ENCODE data around the gene HAUS2.

HAUS2 gene

DNA sequence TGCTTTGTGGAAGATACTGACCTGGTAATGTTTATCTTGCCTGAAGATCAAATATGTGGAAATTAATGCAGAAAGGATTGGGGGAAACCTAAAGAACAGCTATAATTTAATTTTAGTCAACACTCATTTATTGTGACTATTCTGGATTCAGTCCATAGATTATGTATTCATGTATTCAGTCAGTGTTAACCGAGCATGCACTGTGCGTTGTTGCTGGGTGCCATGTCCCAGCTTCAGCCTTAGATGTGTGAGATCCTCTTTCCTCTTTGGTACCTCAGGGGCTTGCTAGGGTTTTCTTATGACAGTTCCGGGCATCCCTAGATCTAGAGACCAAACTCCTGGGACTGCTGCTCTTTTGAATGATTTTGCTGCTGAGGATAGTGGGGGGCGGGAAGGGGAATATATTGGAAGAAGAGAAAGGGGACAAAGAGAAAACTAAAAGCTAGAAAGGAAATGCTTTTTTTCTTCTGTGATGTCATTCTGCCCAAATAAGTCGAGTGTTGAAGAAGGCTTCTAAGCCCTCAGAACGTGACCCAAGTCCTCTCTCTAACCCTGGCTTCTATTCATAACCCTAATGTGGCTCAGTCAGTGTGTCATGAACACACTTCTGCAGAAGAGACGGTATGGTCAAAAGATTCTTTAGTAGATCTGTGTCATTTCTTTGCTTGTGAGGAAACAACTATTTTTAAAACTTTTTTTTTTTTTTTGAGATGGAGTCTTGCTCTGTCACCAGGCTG is 60.3 kb downstream of the HAUS2 start:
- no peak for DNase-seq (ENCODE audit: low read depth)

DNA sequence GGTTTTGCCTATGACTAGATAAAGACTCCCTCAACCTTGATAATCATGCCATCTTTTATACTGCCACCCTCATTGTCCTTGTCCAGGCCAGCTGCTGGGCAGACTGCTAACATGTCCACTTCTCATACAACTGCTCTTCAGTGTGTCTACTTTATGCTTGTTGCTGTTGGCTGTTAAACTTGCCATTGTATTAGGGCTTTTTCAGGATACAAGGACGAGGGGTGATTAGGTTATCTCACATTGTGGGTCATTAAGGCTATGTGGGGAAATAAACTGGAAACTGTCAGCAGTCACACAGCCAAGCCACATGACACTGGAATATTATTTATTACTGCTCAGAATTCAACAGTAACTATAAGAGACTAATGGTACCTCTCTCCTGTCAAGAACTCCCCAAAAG is 62.9 kb downstream of the HAUS2 start:
- DNase-seq (ENCODE audit: low read depth): no peak

DNA sequence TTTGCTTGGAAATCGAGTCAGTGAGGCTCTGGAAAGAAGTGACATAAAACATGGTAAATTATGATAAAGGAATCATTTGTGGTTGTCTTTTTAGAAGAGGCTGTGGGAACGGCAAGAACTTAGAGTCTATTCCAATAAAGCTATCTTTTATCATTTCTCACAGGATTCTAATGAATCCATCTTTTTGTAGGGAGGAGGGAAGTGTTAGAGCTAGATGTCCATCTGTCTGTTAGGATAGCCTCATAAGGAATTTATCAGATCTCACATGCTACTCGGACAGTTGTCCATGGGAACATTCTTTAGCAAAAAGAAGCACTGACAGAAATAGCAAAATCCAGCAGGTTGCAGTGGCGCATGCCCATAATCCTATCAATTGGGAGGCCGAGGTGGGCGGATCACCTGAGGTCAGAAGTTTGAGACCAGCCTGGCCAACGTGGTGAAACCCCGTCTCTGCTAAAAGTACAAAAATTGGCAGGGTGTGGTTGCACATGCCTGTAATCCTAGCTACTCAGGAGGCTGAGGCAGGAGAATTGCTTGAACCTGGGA is 63.8 kb downstream of the HAUS2 start:
- no peak for DNase-seq (ENCODE audit: low read depth)

DNA sequence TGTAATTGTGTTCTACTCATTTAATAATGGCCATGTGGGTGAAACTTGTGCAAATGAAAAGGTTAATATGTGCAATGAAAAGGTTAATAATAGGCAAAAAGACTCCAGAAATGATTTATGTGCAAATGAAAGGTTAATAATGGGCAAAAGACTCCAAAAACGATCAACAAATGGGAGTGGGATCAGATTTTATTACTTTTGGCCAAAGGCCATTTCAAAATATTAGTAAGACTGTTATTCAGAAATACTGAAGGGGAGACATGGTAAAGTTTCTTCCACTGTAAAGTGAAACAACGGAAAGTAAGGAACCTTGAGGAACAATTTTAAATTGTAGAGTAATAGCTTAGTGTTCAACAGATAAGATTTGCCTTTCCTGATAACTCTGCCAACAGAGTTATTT is 67.5 kb downstream of the HAUS2 start:
- DNase-seq (ENCODE audit: low read depth): no peak

Data from amniotic epithelial cell (primary cell).